KMS-11 (cell line): ENCODE data around the gene APOL4.

Experiments used
- H2AFZ ChIP-seq: fragments of 200-600 bp; sonication (generic); 2 replicates; pipeline ENCODE4 v1.6.1; 2016; ENCODE audit warnings: antibody characterized with exemption, mixed run types, low read depth
- H3K27ac ChIP-seq: fragments of 200-600 bp; sonication (generic); 2 replicates; pipeline ENCODE4 v1.6.1; 2016; ENCODE audit warnings: mild to moderate bottlenecking, mixed run types
- H3K27me3 ChIP-seq: fragments of 200-600 bp; sonication (generic); 2 replicates; pipeline ENCODE4 v1.6.1; 2017; ENCODE audit warnings: mild to moderate bottlenecking, low read depth, mixed run types, moderate library complexity; ENCODE audit not compliant: insufficient read depth
- H3K36me3 ChIP-seq: fragments of 200-600 bp; sonication (generic); 2 replicates; pipeline ENCODE4 v1.6.1; 2017; ENCODE audit warnings: mild to moderate bottlenecking, mixed run types; ENCODE audit not compliant: insufficient read depth
- H3K4me1 ChIP-seq: fragments of 200-600 bp; sonication (generic); 2 replicates; pipeline ENCODE4 v1.6.1; 2016; ENCODE audit warnings: mild to moderate bottlenecking, low read depth, mixed run types; ENCODE audit not compliant: poor library complexity, severe bottlenecking
- H3K4me2 ChIP-seq: fragments of 200-600 bp; sonication (generic); 2 replicates; pipeline ENCODE4 v1.7.0; 2016; ENCODE audit warnings: mild to moderate bottlenecking, mixed run types
- H3K4me3 ChIP-seq: fragments of 200-600 bp; sonication (generic); IDR thresholded peaks from 2 replicates; pipeline ENCODE4 v1.6.1; 2017; ENCODE audit warnings: low read depth, low read length, mixed read lengths; ENCODE audit not compliant: insufficient read depth
- H3K79me2 ChIP-seq: fragments of 200-600 bp; sonication (generic); 2 replicates; pipeline ENCODE4 v1.6.1; 2016; ENCODE audit warnings: low read depth, mixed run types; ENCODE audit not compliant: insufficient read depth
- H3K9ac ChIP-seq: fragments of 200-600 bp; sonication (generic); 2 replicates; pipeline ENCODE4 v1.6.1; 2016; ENCODE audit warnings: mild to moderate bottlenecking, mixed run types
- H4K20me1 ChIP-seq: fragments of 200-600 bp; sonication (generic); 2 replicates; pipeline ENCODE4 v1.6.1; 2016; ENCODE audit warnings: mild to moderate bottlenecking, mixed run types; ENCODE audit not compliant: insufficient read depth
- TF ChIP-seq, protein P1 (sequence below): fragments of 200-600 bp; sonication (generic); conservative IDR thresholded peaks from 2 replicates; pipeline ENCODE4 v1.6.1; 2017; ENCODE audit warnings: low read depth, mild to moderate bottlenecking, antibody characterized with exemption, low read length, moderate library complexity, mixed read lengths

Gene APOL4

DNA sequence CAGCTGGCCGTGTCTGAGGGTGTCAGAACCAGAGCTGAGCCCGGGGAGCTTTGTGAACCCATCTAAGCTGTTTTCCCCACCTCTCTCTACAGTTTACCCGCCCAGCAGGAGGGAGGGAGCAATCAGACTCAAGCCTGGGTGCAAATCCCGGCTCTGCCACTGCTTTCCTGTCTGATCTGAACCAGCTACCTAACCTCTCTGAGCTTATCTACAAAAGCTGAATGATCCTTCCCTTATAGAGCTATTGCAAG is 37.5 kb upstream of the APOL4 start:
- peak overlapping the region; percentile 72; the same call in 1 of the 2 replicates for H2AFZ ChIP-seq
- H3K9ac ChIP-seq = peak overlapping the region; percentile 66
- peak overlapping the region; percentile 97; the same call in 1 of the 2 replicates for H3K4me2 ChIP-seq
- TF ChIP-seq, protein P1, sequence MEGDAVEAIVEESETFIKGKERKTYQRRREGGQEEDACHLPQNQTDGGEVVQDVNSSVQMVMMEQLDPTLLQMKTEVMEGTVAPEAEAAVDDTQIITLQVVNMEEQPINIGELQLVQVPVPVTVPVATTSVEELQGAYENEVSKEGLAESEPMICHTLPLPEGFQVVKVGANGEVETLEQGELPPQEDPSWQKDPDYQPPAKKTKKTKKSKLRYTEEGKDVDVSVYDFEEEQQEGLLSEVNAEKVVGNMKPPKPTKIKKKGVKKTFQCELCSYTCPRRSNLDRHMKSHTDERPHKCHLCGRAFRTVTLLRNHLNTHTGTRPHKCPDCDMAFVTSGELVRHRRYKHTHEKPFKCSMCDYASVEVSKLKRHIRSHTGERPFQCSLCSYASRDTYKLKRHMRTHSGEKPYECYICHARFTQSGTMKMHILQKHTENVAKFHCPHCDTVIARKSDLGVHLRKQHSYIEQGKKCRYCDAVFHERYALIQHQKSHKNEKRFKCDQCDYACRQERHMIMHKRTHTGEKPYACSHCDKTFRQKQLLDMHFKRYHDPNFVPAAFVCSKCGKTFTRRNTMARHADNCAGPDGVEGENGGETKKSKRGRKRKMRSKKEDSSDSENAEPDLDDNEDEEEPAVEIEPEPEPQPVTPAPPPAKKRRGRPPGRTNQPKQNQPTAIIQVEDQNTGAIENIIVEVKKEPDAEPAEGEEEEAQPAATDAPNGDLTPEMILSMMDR = no peak
- H3K36me3 ChIP-seq = no peaks in the 10 kb centered on the region
- H3K27me3 ChIP-seq = no peaks in the 10 kb centered on the region
- no peak overlapping the region for H3K4me3 ChIP-seq
- H3K4me1 ChIP-seq = peaks cover 27% of the 10 kb centered on the region
- H4K20me1 ChIP-seq = no peaks in the 10 kb centered on the region
- H3K27ac ChIP-seq = peak overlapping the region; percentile 66
- peaks cover 36% of the 10 kb centered on the region for H3K79me2 ChIP-seq

DNA sequence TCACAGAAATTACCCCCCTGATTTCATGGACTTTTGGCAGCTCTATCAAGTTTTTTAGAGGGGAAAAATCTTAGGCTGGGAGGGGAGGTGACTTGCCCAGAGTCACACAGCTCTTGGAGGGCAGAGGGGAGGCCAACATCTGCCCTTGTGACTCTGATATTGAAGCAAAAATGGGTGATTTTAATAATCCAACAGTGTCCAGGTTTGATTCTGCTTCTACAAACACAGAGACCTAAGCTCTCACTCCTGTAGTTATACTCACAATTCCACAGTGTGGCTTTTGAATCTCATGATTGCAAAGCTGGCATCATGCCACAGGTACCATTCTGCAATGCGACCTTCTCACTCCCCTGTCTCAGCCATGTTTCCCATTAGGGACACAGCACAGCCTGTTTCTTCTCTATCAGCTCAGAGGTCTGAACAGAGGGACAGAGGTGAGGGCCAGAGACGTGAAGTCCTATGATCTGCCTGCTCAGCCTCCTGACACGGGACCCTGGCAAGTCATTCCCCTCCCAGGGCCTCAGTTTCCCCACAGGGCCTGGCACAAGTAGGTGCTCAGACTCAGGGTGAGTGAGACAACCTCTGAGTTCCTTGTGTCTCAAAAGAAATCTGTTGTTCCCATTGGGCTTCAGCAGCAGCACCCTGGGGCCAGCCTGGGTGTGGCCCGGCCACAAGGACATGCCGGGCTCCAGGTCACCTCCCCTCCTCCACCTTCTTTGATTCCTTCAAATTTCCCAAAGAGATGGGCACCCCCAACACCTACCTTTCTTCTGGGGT is 37.0 kb upstream of the APOL4 start:
- H3K79me2 ChIP-seq = peaks cover 36% of the 10 kb centered on the region
- no peaks in the 10 kb centered on the region for H3K27me3 ChIP-seq
- peak overlapping the region; percentile 97 for H3K4me2 ChIP-seq
- no peak overlapping the region for H3K4me3 ChIP-seq
- H3K36me3 ChIP-seq = no peaks in the 10 kb centered on the region
- H3K4me1 ChIP-seq = peaks cover 27% of the 10 kb centered on the region
- TF ChIP-seq, protein P1 = no peak
- H3K27ac ChIP-seq = peak overlapping the region; percentile 66
- H3K9ac ChIP-seq = peak overlapping the region; percentile 66
- no peaks in the 10 kb centered on the region for H4K20me1 ChIP-seq
- H2AFZ ChIP-seq = peak overlapping the region; percentile 72; the same call in 1 of the 2 replicates

DNA sequence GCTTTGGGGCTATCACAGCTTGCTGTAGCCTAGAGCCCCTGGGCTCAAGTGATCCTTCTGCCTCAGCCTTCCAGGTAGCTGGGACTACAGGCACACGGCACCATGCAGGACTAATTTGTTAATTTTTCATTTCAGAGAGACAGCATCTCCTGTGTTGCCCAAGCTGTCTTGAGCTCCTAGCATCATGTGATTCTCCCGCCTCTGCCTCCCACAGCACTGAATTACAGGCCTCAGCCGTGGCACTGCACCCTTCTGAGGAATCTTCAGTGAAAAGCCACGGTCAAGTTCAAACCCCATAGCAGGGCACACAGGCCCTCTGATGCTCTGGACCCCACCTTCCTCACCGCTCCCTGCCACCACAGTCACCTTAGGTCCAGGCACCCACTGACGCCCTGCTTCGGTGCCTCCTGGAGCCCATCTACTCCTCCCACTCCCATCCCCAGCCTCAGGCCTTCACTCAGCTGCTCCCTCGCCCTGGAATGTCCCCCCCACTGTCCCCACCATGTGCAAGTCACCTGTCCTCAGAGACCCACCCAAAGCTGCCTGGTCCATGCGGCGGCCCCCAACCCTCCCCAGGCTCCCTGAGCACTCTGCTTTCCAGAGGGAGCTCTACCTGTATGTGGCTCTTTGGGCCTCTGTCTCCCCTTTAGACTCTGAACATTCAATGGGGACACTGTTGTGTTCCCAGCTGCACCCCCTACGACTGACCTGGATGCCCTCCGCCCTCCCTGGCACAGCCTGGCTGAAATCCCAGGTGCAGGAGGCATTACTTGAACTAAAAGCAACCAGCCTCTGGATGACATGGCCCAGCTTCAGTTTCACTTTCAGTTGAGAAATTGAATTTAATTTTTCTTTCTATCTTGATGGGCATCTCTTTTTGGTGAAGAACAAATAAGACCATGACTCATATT is 36.1 kb upstream of the APOL4 start:
- Histone ChIP-seq H3K4me1 (peaks cover 27% of the 10 kb centered on the region), H3K79me2 (peaks cover 36% of the 10 kb centered on the region), H4K20me1 (no peaks in the 10 kb centered on the region), H3K36me3 (no peaks in the 10 kb centered on the region), H2AFZ (no peak overlapping the region), H3K9ac (peak overlapping the region; percentile 66), H3K4me3 (no peak overlapping the region), H3K27me3 (no peaks in the 10 kb centered on the region), H3K27ac (peak overlapping the region; percentile 66), H3K4me2 (peak overlapping the region; percentile 97)
- TF ChIP-seq, protein P1 = no peak

DNA sequence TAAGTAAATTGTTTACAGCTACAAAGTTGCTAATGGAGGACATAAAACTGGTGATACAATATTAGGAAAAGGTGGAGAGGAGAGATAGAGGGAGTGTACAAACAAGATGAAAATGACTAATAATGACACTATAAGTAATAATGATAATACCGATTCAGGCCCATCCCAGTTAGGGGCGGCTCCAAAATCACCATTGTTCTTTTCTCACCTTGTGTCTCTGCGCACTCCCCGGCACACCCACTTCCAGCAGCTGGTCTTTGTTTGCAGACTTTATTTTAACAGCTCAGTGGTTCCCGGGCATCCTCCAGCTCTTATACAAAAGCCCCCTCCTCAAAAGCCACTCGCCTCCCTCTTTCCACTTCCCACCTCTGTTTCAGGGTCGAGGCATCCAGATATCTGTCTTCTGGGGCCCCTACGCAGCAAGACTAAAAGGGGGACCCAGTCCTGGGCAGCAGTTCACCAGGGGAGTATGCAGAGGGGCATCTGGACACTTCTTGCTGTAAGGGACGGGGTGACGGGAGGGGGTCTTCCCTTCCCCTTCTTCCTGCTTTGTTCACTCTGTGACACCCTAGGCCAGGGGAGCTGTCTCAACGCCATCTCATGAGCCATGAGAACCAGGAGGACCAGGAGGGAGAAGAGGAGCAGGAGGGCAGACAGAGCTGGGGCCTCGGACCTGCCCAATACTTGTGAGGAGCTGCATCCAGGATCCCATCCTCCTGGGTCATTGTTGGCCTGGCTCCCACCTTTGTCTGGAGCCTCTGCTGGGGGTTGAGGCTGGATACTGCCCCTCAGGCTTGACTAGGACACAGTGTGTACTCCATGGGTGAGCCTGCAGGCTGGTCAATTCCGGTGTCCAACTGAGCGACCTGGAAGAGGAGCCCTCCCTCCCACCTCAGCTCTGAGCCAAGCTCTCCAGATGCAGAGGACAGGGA is 35.0 kb upstream of the APOL4 start:
- peaks cover 36% of the 10 kb centered on the region for H3K79me2 ChIP-seq
- H3K27ac ChIP-seq = no peak overlapping the region
- H3K4me2 ChIP-seq = peak overlapping the region; percentile 4; the same call in 1 of the 2 replicates

More for the DNA sequence above, 35.0 kb upstream of the APOL4 start:
- no peaks in the 10 kb centered on the region for H4K20me1 ChIP-seq
- no peak overlapping the region for H3K9ac ChIP-seq
- no peak overlapping the region for H2AFZ ChIP-seq
- no peaks in the 10 kb centered on the region for H3K27me3 ChIP-seq
- no peak overlapping the region for H3K4me3 ChIP-seq
- TF ChIP-seq, protein P1 = no peak
- H3K4me1 ChIP-seq = peaks cover 27% of the 10 kb centered on the region
- H3K36me3 ChIP-seq = no peaks in the 10 kb centered on the region
